HEK293 (cell line): ENCODE results near the gene ANKRD34B.

ENCODE experiments used
- CTCF ChIP-seq: fragments of 450-650 bp; formaldehyde crosslinking; IDR thresholded peaks from 2 replicates; pipeline ENCODE4 v1.5.1; 2016; ENCODE audit warnings: missing biosample characterization, missing genetic modification characterization
- INSM2 ChIP-seq: fragments of 450-650 bp; formaldehyde crosslinking; IDR thresholded peaks from 2 replicates; pipeline ENCODE4 v1.5.1; 2016; ENCODE audit warnings: missing biosample characterization, missing genetic modification characterization
- SETDB1 ChIP-seq: IDR thresholded peaks from one replicate; pipeline ENCODE4 v1.6.1; 2017; ENCODE audit warnings: mild to moderate bottlenecking, low read length, moderate library complexity, mixed read lengths; ENCODE audit not compliant: insufficient read length
- TCF7L2 ChIP-seq: IDR thresholded peaks from 2 replicates; pipeline ENCODE4 v1.6.1; 2011; ENCODE audit warnings: low read depth, mild to moderate bottlenecking, inconsistent platforms, low read length, moderate library complexity, borderline replicate concordance
- ZBTB44 ChIP-seq: fragments of 450-650 bp; IDR thresholded peaks from 2 replicates; pipeline ENCODE4 v1.5.1; 2018; ENCODE audit warnings: missing biosample characterization, mild to moderate bottlenecking, missing genetic modification characterization
- ZBTB49 ChIP-seq: fragments of 450-650 bp; formaldehyde crosslinking; IDR thresholded peaks from 2 replicates; pipeline ENCODE4 v1.5.1; 2016; ENCODE audit warnings: missing biosample characterization, missing genetic modification characterization, low read depth
- ZNF324 ChIP-seq: fragments of 450-650 bp; formaldehyde crosslinking; IDR thresholded peaks from 2 replicates; pipeline ENCODE4 v1.5.1; 2016; ENCODE audit warnings: missing biosample characterization, missing genetic modification characterization
- ZNF48 ChIP-seq: fragments of 450-650 bp; formaldehyde crosslinking; IDR thresholded peaks from 2 replicates; pipeline ENCODE4 v1.5.1; 2016; ENCODE audit warnings: missing biosample characterization, missing genetic modification characterization
- ZNF629 ChIP-seq: fragments of 450-650 bp; formaldehyde crosslinking; IDR thresholded peaks from 2 replicates; pipeline ENCODE4 v1.5.1; 2017; ENCODE audit warnings: missing biosample characterization, missing genetic modification characterization
- ZNF660 ChIP-seq: fragments of 450-650 bp; IDR thresholded peaks from 2 replicates; pipeline ENCODE4 v1.5.1; 2018; ENCODE audit warnings: missing biosample characterization, mild to moderate bottlenecking, missing genetic modification characterization
- ZNF707 ChIP-seq: fragments of 450-650 bp; formaldehyde crosslinking; IDR thresholded peaks from 2 replicates; pipeline ENCODE4 v1.5.1; 2016; ENCODE audit warnings: missing biosample characterization, missing genetic modification characterization
- ZNF76 ChIP-seq: fragments of 450-650 bp; formaldehyde crosslinking; IDR thresholded peaks from 2 replicates; pipeline ENCODE4; 2016; ENCODE audit warnings: low read depth, missing biosample characterization, missing genetic modification characterization, borderline replicate concordance
- ZNF768 ChIP-seq: fragments of 450-650 bp; formaldehyde crosslinking; IDR thresholded peaks from 2 replicates; pipeline ENCODE4 v1.5.1; 2018; ENCODE audit warnings: missing biosample characterization, mild to moderate bottlenecking, missing genetic modification characterization

GRCh38 chr5:80568251-80568650 lies 1.8 kb downstream of the ANKRD34B start:
- no peak for TF ChIP-seq ZBTB44 (tag by site-specific recombination)
- TF ChIP-seq ZNF629 (tag by site-specific recombination): no peak
- TF ChIP-seq CTCF (tag by site-specific recombination): no peak
- TF ChIP-seq ZNF48 (tag by site-specific recombination): no peak
- TF ChIP-seq ZNF660: no peak
- TF ChIP-seq ZNF324 (tag by site-specific recombination): no peak
- no peak for TF ChIP-seq TCF7L2
- TF ChIP-seq ZNF76 (tag by site-specific recombination): no peak
- TF ChIP-seq ZBTB49 (tag by site-specific recombination): no peak
- no peak for TF ChIP-seq ZNF768 (tag by site-specific recombination)
- TF ChIP-seq ZNF707 (tag by site-specific recombination): no peak
- no peak for TF ChIP-seq INSM2 (tag by site-specific recombination)
- TF ChIP-seq SETDB1: no peak
